ENCODE measurements around the gene MTX3. TPM values are rescaled to one million over a fixed set of nuclear protein-coding genes. Genes with fewer than 3 reads are reported as not detected.

The MTX3 gene
- total RNA-seq, 1 experiment from 2014 or later = 34.6 TPM

- TF ChIP-seq ZNF317 (CRISPR knock-in tag; IDR thresholded peaks at IDR 0.05; ENCODE audit: borderline replicate concordance, low read depth) = no peak
Observed at GRCh38 chr5:79929095-79929494, 62.0 kb downstream of the MTX3 start (continued).

Other genes starting within 250 kb of the MTX3 start
- 11.8 to 21.2 TPM (median 18.4 TPM) in 3 replicates for gene THBS4, start 44.1 kb upstream of the MTX3 start, total RNA-seq (2021)